Prostate gland (tissue), 2 donors: ENCODE measurements around the gene SYT7. TPM values are rescaled to one million over a fixed set of nuclear protein-coding genes. Genes with fewer than 3 reads are reported as not detected.

Experiments
- DNase-seq: peaks from one replicate; pipeline ENCODE4 v3.0.0-alpha.2; 2019; ENCODE audit warnings: low spot score
- H3K27ac ChIP-seq, 2 donors: fragments of 200-600 bp; sonication (generic); 2 replicates each; pipeline ENCODE4 v1.5.1; 2017 to 2019
- H3K27me3 ChIP-seq: fragments of 200-600 bp; sonication (generic); replicated peaks from 2 replicates; pipeline ENCODE4 v1.5.1; 2019; ENCODE audit not compliant: insufficient read depth
- H3K36me3 ChIP-seq, 2 donors: fragments of 200-600 bp; sonication (generic); 1 replicate in 1 of 2; 2 replicates in 1 of 2; pipeline versions ENCODE4 v1.5.1 to v1.8.1; 2017 to 2019
- H3K4me1 ChIP-seq: fragments of 200-600 bp; sonication (generic); replicated peaks from 2 replicates; pipeline ENCODE4 v1.5.1; 2019
- H3K4me3 ChIP-seq, 2 donors: fragments of 200-600 bp; sonication (generic); 2 replicates each; pipeline ENCODE4 v1.5.1; 2017 to 2019
- H3K9me3 ChIP-seq: fragments of 200-600 bp; sonication (generic); 2 replicates; pipeline ENCODE4 v1.5.1; 2017
- POLR2A ChIP-seq: fragments of 450-650 bp; IDR thresholded peaks from one replicate; pipeline ENCODE4 v1.6.1; 2016; ENCODE audit warnings: antibody characterized with exemption, mild to moderate bottlenecking
- POLR2AphosphoS5 ChIP-seq: sonication (generic); formaldehyde crosslinking; IDR thresholded peaks from one replicate; pipeline ENCODE4 v1.6.1; 2017; ENCODE audit warnings: antibody characterized with exemption
- WGBS: methylation state at CpG from one replicate; pipeline ENCODE4 v1.1.5; 2018; 5-methylcytosine and 5-hydroxymethylcytosine counted together
- intact Hi-C: fragments of 100-400 bp; cut with DNase I; formaldehyde crosslinking; loops from one replicate; pipeline ENCODE4 v1.14.2; 2022
- total RNA-seq, 2 donors: library from RNA; depleted of rRNA; stranded (reverse); fragments of >200 nt; gene quantifications; one replicate each; pipeline ENCODE4 v1.1.0, GENCODE V29; 2016
- TF ChIP-seq, protein P1 (sequence below), 4 experiments: fragments of 200-600 bp in 2 of 4; fragments of 450-650 bp in 2 of 4; sonication (generic) in 2 of 4; IDR thresholded peaks; 1 replicate in 3 of 4; 2 replicates in 1 of 4; pipeline ENCODE4 v1.5.1; 2016 to 2019; ENCODE audit warnings: antibody characterized with exemption in 4 of 4, mild to moderate bottlenecking in 2 of 4, moderate library complexity in 2 of 4

SYT7 gene
- total RNA-seq, 2 donors from 2014 or later = 114 to 199 TPM

DNA sequence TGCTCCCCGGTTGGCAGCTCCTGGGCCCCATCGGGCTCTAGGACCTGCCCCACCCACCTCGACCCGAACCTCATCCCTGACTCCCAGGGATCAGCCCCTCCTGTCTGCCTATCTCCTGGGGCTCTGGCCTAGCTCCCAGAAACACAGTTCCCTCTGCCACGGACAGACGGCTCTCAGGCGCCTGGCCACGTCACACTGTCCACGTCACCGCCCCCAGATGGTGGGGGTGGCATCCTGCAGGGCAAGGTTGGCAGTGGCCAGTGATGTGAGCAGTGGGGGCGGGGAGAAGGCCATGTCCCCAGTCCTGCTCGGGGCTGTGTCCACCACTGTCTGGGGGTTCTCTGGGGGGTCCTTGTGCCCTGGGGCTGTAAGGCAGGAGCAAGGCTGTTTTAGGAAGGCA, 29.2 kb downstream of the SYT7 start:
- Histone ChIP-seq H3K36me3 (no peaks in the 10 kb centered on the region), H3K4me3 (no peak overlapping the region), H3K27me3 (no peaks in the 10 kb centered on the region), H3K4me1 (peaks cover 46% of the 10 kb centered on the region), H3K9me3 (no peaks in the 10 kb centered on the region), H3K27ac (peak overlapping the region; percentile 88 to 93)
- peak; percentile 69 for DNase-seq
- TF ChIP-seq, protein P1, sequence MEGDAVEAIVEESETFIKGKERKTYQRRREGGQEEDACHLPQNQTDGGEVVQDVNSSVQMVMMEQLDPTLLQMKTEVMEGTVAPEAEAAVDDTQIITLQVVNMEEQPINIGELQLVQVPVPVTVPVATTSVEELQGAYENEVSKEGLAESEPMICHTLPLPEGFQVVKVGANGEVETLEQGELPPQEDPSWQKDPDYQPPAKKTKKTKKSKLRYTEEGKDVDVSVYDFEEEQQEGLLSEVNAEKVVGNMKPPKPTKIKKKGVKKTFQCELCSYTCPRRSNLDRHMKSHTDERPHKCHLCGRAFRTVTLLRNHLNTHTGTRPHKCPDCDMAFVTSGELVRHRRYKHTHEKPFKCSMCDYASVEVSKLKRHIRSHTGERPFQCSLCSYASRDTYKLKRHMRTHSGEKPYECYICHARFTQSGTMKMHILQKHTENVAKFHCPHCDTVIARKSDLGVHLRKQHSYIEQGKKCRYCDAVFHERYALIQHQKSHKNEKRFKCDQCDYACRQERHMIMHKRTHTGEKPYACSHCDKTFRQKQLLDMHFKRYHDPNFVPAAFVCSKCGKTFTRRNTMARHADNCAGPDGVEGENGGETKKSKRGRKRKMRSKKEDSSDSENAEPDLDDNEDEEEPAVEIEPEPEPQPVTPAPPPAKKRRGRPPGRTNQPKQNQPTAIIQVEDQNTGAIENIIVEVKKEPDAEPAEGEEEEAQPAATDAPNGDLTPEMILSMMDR (IDR thresholded peaks at IDR 0.05) = peak in 1 of 4 experiments; percentile 39
- TF ChIP-seq POLR2AphosphoS5 (peak; percentile 83), POLR2A (no peak)
- 57% methylated on average over 8 of the region's 12 CpGs for WGBS
- intact Hi-C loops = no loop called here

GRCh38 chr11:61550665-61551227, 30.1 kb downstream of the SYT7 start:
- Histone ChIP-seq H3K27me3 (no peaks in the 10 kb centered on the region), H3K4me1 (peaks cover 45% of the 10 kb centered on the region), H3K27ac (peak overlapping the region; percentile 88 to 93), H3K9me3 (no peaks in the 10 kb centered on the region), H3K4me3 (no peak overlapping the region), H3K36me3 (no peaks in the 10 kb centered on the region)
- TF ChIP-seq POLR2AphosphoS5 (no peak), POLR2A (no peak)
- TF ChIP-seq, protein P1 (IDR thresholded peaks at IDR 0.05) = no peak
- DNase-seq = no peak
- intact Hi-C loops = no loop called here
- WGBS = 92% methylated on average over 18 of the region's 18 CpGs

DNA sequence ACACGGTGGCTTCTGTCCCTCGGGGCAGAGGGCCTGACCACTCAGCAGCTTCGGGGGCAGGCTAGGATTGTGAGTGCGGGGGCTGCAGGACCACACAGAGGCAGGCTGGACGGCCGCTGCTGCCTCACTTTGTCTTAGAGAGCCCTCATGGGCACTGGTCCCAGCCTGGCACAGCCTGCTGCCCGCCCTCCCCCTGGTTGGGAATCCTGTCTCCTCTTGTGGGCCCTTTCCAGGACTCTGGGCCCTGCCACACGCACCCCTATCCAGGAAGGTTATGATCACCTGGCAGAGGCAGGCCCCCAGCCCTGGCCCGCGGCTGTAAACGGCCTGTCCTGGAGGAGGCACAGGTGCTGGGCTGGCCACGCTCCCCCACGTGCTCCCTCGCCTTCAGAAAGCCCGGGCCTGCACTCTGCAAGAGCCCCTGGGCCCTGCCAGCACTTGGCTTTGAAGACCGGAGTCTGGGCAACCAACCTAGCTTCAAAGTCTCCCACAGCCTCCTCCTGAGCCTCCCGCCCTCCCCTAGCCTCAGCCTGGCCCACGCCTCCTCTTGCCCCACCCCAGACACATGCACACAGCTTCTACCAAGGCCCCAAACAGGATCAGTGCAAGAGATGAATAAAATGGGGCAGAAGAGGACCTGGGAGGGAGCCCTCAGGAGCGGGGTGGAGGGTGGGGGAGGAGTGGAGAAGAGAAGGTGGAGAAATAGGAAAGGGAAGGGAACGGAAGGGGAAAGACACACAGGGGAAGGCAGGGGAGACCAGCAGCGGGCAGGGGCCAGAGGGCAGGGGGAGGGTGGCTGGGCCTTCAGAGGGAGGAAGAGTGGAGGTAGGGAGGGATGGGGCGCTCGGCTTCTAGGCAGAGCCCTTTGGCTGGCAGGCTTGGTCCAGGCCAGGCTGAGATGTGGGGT, 31.0 kb downstream of the SYT7 start:
- H3K4me1 ChIP-seq = peaks cover 37% of the 10 kb centered on the region
- H3K27ac ChIP-seq = peak overlapping the region; percentile 88 to 93
- no peak overlapping the region for H3K4me3 ChIP-seq
- H3K36me3 ChIP-seq = no peaks in the 10 kb centered on the region
- WGBS = 65% methylated on average over 23 of the region's 23 CpGs
- no peaks in the 10 kb centered on the region for H3K27me3 ChIP-seq
- TF ChIP-seq POLR2AphosphoS5 = no peak
- TF ChIP-seq POLR2A = no peak
- TF ChIP-seq, protein P1 (IDR thresholded peaks at IDR 0.05) = no peak
- intact Hi-C loops = no loop called here
- DNase-seq = no peak
- H3K9me3 ChIP-seq = no peaks in the 10 kb centered on the region

DNA sequence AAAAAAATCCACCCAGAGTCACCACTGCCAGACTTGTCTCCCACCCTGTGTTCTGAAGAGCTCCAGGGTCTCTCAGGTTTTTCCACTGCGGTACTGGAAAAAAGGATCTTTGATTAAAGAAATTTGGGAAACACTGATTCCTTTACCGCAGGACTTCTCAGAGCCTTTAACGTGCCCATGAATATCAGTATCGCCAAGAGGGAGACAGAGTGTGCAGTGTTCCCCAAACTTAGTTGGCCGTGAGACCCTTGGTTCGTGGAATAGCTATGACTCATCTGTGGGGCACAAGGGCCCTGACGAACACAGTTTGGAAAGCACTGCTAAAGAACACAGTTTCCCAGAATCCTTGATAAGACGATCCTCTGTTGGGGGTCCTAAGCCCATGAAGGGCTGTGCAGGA, 31.7 kb downstream of the SYT7 start:
- Histone ChIP-seq H3K27me3 (no peaks in the 10 kb centered on the region), H3K36me3 (no peaks in the 10 kb centered on the region), H3K9me3 (no peaks in the 10 kb centered on the region), H3K4me1 (peaks cover 35% of the 10 kb centered on the region), H3K4me3 (no peak overlapping the region), H3K27ac (peak overlapping the region; percentile 88 to 93)
- WGBS = 80% methylated on average over 8 of the region's 8 CpGs
- no peak for DNase-seq
- TF ChIP-seq, protein P1 (IDR thresholded peaks at IDR 0.05) = no peak
- TF ChIP-seq POLR2AphosphoS5 (no peak), POLR2A (no peak)
- intact Hi-C loops = no loop called here
